NB4 (cell line): Measurements from ENCODE around the gene ADAMTS3.

Source experiments
- DNase-seq: peaks from one replicate; pipeline ENCODE4 v3.0.0; 2010; ENCODE audit warnings: low read depth
- H3K4me3 ChIP-seq: one replicate; pipeline ENCODE4 v1.5.1; 2011; ENCODE audit warnings: mild to moderate bottlenecking, low read depth, low read length, moderate library complexity
- CTCF ChIP-seq: IDR thresholded peaks from one replicate; pipeline ENCODE4 v1.5.1; 2012; ENCODE audit warnings: low read depth, low read length
- MAX ChIP-seq: IDR thresholded peaks from 2 replicates; pipeline ENCODE4 v1.6.1; 2011; ENCODE audit warnings: low read depth, low read length
- MYC ChIP-seq: IDR thresholded peaks from 2 replicates; pipeline ENCODE4 v1.6.1; 2011; ENCODE audit warnings: low read depth, low read length
- POLR2A ChIP-seq: IDR thresholded peaks from 2 replicates; pipeline ENCODE4 v1.6.1; 2011; ENCODE audit warnings: mild to moderate bottlenecking; ENCODE audit not compliant: insufficient read length; ENCODE audit errors: extremely low read depth

ADAMTS3 gene

GRCh38 chr4:72255269-72255668 lies 313.8 kb downstream of the ADAMTS3 start:
- TF ChIP-seq MYC (no peak), CTCF (no peak), MAX (no peak), POLR2A (no peak)
- H3K4me3 ChIP-seq = no peak overlapping the region
- DNase-seq = no peak

- TF ChIP-seq MAX (no peak), CTCF (no peak), MYC (no peak), POLR2A (no peak)
- no peak overlapping the region for H3K4me3 ChIP-seq
- peak; percentile 9 for DNase-seq
These were observed 325.4 kb downstream of the ADAMTS3 start for GRCh38 chr4:72243641-72244040.

GRCh38 chr4:72239487-72240116 lies 329.4 kb downstream of the ADAMTS3 start:
- no peak overlapping the region for H3K4me3 ChIP-seq
- DNase-seq = no peak
- TF ChIP-seq MYC = no peak
- no peak for TF ChIP-seq POLR2A
- no peak for TF ChIP-seq CTCF
- no peak for TF ChIP-seq MAX
